ENCODE results near the gene SLC25A11.

DNA sequence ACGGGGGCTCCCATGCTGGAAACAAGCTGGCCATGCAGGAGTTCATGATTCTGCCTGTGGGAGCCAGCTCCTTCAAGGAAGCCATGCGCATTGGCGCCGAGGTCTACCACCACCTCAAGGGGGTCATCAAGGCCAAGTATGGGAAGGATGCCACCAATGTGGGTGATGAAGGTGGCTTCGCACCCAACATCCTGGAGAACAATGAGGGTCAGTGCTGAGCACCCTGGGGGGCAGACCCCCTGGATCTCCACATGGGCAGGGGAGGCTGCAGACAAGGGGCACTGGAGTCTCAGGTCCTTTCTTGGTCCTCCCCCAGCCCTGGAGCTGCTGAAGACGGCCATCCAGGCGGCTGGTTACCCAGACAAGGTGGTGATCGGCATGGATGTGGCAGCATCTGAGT lies 15.2 kb upstream of the SLC25A11 start:
- TF ChIP-seq POLR2A (IDR thresholded peaks at IDR 0.05; ENCODE audit: low read depth, low read length) (no peak), POLR2AphosphoS5 (IDR thresholded peaks at IDR 0.05; ENCODE audit: low read depth, low read length) (no peak), TAF1 (IDR thresholded peaks at IDR 0.05; ENCODE audit: low read depth, low read length) (no peak)
